Measurements from ENCODE around the gene HPS1. TPM values are rescaled to one million over a fixed set of nuclear protein-coding genes. Genes with fewer than 3 reads are reported as not detected.

HPS1 gene
- total and polyA plus RNA-seq, 10 of the 15 experiments (the other 5 are each of a cell fraction or from before 2014, with no cell fraction given) = 27.1 to 138 (median 54.8) TPM

GRCh38 chr10:98467506-98468318 lies 21.0 kb upstream of the HPS1 start (continued):
- no peak for TF ChIP-seq NFXL1 (IDR thresholded peaks at IDR 0.05; ENCODE audit: borderline replicate concordance)
- peak; percentile 59; the same call in 1 of the 2 replicates for TF ChIP-seq GATAD2B (conservative IDR thresholded peaks at IDR 0.05; ENCODE audit: low read depth)
- TF ChIP-seq DPF2 (IDR thresholded peaks at IDR 0.05) = 0 out of 2 replicates have a peak, but pooled peaks have one; percentile 22
- TF ChIP-seq RAD21 (IDR thresholded peaks at IDR 0.05; ENCODE audit: insufficient read depth, low read depth, low read length) = peak; percentile 96
- TF ChIP-seq YY1 (IDR thresholded peaks at IDR 0.05; ENCODE audit: low read depth, low read length) = peak; percentile 74
- 0 out of 3 replicates have a peak, but pooled peaks have one; percentile 48 for TF ChIP-seq POU2F2 (IDR thresholded peaks at IDR 0.05; ENCODE audit: borderline replicate concordance, low read depth, low read length)
- peak; percentile 85 for TF ChIP-seq SMC3 (IDR thresholded peaks at IDR 0.05; ENCODE audit: borderline replicate concordance, low read length)
- no peak for TF ChIP-seq GABPA (IDR thresholded peaks at IDR 0.05; ENCODE audit: low read depth)
- no peak for TF ChIP-seq ZNF207 (IDR thresholded peaks at IDR 0.05; ENCODE audit: borderline replicate concordance)
- no peak for TF ChIP-seq SMAD5 (IDR thresholded peaks at IDR 0.05; ENCODE audit: low read depth)
- TF ChIP-seq, protein P1, sequence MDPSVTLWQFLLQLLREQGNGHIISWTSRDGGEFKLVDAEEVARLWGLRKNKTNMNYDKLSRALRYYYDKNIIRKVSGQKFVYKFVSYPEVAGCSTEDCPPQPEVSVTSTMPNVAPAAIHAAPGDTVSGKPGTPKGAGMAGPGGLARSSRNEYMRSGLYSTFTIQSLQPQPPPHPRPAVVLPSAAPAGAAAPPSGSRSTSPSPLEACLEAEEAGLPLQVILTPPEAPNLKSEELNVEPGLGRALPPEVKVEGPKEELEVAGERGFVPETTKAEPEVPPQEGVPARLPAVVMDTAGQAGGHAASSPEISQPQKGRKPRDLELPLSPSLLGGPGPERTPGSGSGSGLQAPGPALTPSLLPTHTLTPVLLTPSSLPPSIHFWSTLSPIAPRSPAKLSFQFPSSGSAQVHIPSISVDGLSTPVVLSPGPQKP (IDR thresholded peaks at IDR 0.05; ENCODE audit: low read depth, low read length) = peak; percentile 11; the same call in 1 of the 2 replicates
- 0 out of 2 replicates have a peak, but pooled peaks have one; percentile 29 for TF ChIP-seq CBX5 (IDR thresholded peaks at IDR 0.05; ENCODE audit: low read depth)
- no peak for TF ChIP-seq FOXK2 (IDR thresholded peaks at IDR 0.05)
- no peak for TF ChIP-seq NR2C2 (IDR thresholded peaks at IDR 0.05; ENCODE audit: borderline replicate concordance, control insufficient read depth, insufficient read length, low read depth)
- TF ChIP-seq CREB1 (IDR thresholded peaks at IDR 0.05; ENCODE audit: low read depth) = no peak
- TF ChIP-seq EZH2 (IDR thresholded peaks at IDR 0.05; ENCODE audit: borderline replicate concordance, control insufficient read depth, low read depth, low read length) = no peak
- 0 out of 2 replicates have a peak, but pooled peaks have one; percentile 19 for TF ChIP-seq NBN (IDR thresholded peaks at IDR 0.05)
